ENCODE measurements around the gene MED13L.

MED13L gene

GRCh38 chr12:116297224-116297834, 19.8 kb upstream of the MED13L start:
- DNase-seq, result no peak
- Histone ChIP-seq H3K4me1 (peaks cover 0 to 66% (median 23%) of the 10 kb centered on the region in 4 donors), H3K9me3 (no peaks in the 10 kb centered on the region), H3K4me3 (no peak overlapping the region), H3K27me3 (no peaks in the 10 kb centered on the region), H3K27ac (no peak overlapping the region), H3K36me3 (no peaks in the 10 kb centered on the region)
- intact Hi-C loops (cut with DNase I; ENCODE audit: low total_unique reads), result no loop called here
- no peak for TF ChIP-seq CTCF (IDR thresholded peaks at IDR 0.05)

GRCh38 chr12:116295327-116296263, 18.1 kb upstream of the MED13L start:
- no peak overlapping the region for H3K27ac ChIP-seq
- no peak overlapping the region for H3K4me3 ChIP-seq
- no peak for TF ChIP-seq CTCF (IDR thresholded peaks at IDR 0.05)
- DNase-seq, result no peak
- no peaks in the 10 kb centered on the region for H3K9me3 ChIP-seq
- intact Hi-C loops (cut with DNase I; ENCODE audit: low total_unique reads), result no loop called here
- H3K4me1 ChIP-seq, result peaks cover 0 to 59% (median 21%) of the 10 kb centered on the region in 4 donors
- H3K36me3 ChIP-seq, result no peaks in the 10 kb centered on the region
- no peaks in the 10 kb centered on the region for H3K27me3 ChIP-seq

GRCh38 chr12:116294454-116295165, 17.1 kb upstream of the MED13L start:
- Histone ChIP-seq H3K36me3 (no peaks in the 10 kb centered on the region), H3K9me3 (no peaks in the 10 kb centered on the region), H3K27ac (peak overlapping the region in 1 of 2 donors; percentile 0), H3K4me3 (no peak overlapping the region), H3K4me1 (peaks cover 0 to 49% (median 11%) of the 10 kb centered on the region in 4 donors), H3K27me3 (no peaks in the 10 kb centered on the region)
- DNase-seq, result no peak
- TF ChIP-seq CTCF (IDR thresholded peaks at IDR 0.05), result no peak
- intact Hi-C loops (cut with DNase I; ENCODE audit: low total_unique reads), result no loop called here

GRCh38 chr12:116293687-116294453, 16.4 kb upstream of the MED13L start:
- H3K27ac ChIP-seq, result peak overlapping the region in 1 of 2 donors; percentile 0
- no peak overlapping the region for H3K4me3 ChIP-seq
- H3K4me1 ChIP-seq, result peaks cover 0 to 42% (median 4%) of the 10 kb centered on the region in 4 donors
- H3K27me3 ChIP-seq, result no peaks in the 10 kb centered on the region
- no peak for DNase-seq
- no peak for TF ChIP-seq CTCF (IDR thresholded peaks at IDR 0.05)
- H3K36me3 ChIP-seq, result no peaks in the 10 kb centered on the region
- intact Hi-C loops (cut with DNase I; ENCODE audit: low total_unique reads), result no loop called here
- H3K9me3 ChIP-seq, result no peaks in the 10 kb centered on the region

- intact Hi-C loops (cut with DNase I; ENCODE audit: low total_unique reads), result no loop called here
- no peaks in the 10 kb centered on the region for H3K9me3 ChIP-seq
- no peak overlapping the region for H3K27ac ChIP-seq
- H3K4me1 ChIP-seq, result peaks cover 0 to 27% (median 0%) of the 10 kb centered on the region in 4 donors
- H3K27me3 ChIP-seq, result no peaks in the 10 kb centered on the region
- no peaks in the 10 kb centered on the region for H3K36me3 ChIP-seq
- no peak overlapping the region for H3K4me3 ChIP-seq
- TF ChIP-seq CTCF (IDR thresholded peaks at IDR 0.05), result no peak
- no peak for DNase-seq
These were observed 13.7 kb upstream of the MED13L start for GRCh38 chr12:116291218-116291617.

Data from tibial artery (tissue), 4 donors.